Heart left ventricle (tissue), 13 donors: ENCODE measurements around the gene USP7.

ENCODE experiments used
- POLR2A ChIP-seq, 2 donors: fragments of 450-650 bp; IDR thresholded peaks; one replicate each; pipeline ENCODE4 v1.6.1; 2017; ENCODE audit warnings: antibody characterized with exemption in 2 of 2, mild to moderate bottlenecking in 2 of 2, moderate library complexity in 2 of 2
- TF ChIP-seq, protein P1 (sequence below), 12 donors: fragments of 200-600 bp; sonication (generic) in 4 of 12; IDR thresholded peaks; one replicate each; pipeline versions ENCODE4 v1.5.0 to v1.8.0; 2018 to 2022; ENCODE audit warnings: antibody characterized with exemption in 12 of 12, mild to moderate bottlenecking in 5 of 12
- donor health status: ischemic (EF 13 %, LVEDD 7.1; RV severe dilation, severe dysfunction).
- donor health status: DM: no; HTN: yes; CAD: no.
- donor health status: DM: no; HTN: no; CAD: no.
- donor health status: ischemic (EF 25% LVEDD 6.9; RV normal size, moderate dysfunction).
- donor health status: ischemic (EF 25% LVEDD 5.7; RV mildly dilated, moderate dysfunction).
- donor health status: ischemic (EF 35%, LVEDD 5.7; RV mildly dilated, moderate dysfunction).
- donor health status: nonischemic (EF 11% LVEDD 7.7; RV severe dilation, severe dysfunction).
- donor health status: DM: yes; HTN: yes; CAD: no.
- donor health status: PGD.
- donor health status: ischemic (EF 29% LVEDD 5.4; RV normal size, mild dysfunction).
- donor health status: nonischemic (EF 23%, LVEDD 6.1; RV moderate dilation, normal function).

DNA sequence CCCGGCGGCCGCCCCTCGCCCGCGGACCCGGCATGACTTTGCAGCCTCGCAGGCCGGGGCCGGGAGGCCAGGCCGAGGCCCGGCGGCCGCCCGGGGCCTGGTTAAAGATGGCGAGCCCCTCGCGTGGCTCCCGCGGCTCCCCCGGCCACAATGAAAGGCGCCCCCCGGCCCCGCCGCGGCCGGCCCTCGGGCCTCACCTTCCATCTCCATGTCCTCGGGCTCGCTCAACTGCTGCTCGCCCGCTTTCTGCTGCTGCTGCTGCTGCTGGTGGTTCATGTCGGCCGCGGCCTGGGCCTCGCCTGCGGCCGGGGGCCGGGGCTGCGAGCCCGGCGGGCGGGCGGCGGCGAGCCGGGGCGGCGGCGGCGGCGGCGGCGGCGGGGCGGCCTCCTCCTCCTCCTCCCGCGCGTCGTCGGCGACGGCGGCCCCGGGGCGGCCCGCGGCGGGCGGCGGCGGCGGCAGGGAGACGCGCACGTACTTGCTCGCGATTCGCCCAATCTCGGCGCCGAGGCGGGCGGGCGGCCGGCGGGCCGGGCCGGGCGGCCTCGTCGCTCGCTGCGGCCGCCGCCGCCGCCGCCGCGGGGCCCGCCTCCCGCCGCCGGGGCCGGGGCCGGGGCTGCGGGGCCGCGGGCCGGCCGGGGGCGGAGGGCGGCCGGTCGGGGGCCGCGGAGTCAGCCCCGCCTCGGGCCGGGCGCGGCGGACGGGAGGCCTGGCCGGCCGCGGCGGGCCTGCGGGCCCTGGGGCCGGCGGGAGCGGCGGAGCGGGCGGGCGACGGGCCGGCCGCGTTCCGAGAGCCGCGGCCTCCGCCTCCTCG is 491 bp downstream of the USP7 start:
- TF ChIP-seq, protein P1, sequence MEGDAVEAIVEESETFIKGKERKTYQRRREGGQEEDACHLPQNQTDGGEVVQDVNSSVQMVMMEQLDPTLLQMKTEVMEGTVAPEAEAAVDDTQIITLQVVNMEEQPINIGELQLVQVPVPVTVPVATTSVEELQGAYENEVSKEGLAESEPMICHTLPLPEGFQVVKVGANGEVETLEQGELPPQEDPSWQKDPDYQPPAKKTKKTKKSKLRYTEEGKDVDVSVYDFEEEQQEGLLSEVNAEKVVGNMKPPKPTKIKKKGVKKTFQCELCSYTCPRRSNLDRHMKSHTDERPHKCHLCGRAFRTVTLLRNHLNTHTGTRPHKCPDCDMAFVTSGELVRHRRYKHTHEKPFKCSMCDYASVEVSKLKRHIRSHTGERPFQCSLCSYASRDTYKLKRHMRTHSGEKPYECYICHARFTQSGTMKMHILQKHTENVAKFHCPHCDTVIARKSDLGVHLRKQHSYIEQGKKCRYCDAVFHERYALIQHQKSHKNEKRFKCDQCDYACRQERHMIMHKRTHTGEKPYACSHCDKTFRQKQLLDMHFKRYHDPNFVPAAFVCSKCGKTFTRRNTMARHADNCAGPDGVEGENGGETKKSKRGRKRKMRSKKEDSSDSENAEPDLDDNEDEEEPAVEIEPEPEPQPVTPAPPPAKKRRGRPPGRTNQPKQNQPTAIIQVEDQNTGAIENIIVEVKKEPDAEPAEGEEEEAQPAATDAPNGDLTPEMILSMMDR (IDR thresholded peaks at IDR 0.05), result no peak
- TF ChIP-seq POLR2A (IDR thresholded peaks at IDR 0.05), result no peak
